ENCODE measurements around the gene SULF2.

SULF2 gene

DNA sequence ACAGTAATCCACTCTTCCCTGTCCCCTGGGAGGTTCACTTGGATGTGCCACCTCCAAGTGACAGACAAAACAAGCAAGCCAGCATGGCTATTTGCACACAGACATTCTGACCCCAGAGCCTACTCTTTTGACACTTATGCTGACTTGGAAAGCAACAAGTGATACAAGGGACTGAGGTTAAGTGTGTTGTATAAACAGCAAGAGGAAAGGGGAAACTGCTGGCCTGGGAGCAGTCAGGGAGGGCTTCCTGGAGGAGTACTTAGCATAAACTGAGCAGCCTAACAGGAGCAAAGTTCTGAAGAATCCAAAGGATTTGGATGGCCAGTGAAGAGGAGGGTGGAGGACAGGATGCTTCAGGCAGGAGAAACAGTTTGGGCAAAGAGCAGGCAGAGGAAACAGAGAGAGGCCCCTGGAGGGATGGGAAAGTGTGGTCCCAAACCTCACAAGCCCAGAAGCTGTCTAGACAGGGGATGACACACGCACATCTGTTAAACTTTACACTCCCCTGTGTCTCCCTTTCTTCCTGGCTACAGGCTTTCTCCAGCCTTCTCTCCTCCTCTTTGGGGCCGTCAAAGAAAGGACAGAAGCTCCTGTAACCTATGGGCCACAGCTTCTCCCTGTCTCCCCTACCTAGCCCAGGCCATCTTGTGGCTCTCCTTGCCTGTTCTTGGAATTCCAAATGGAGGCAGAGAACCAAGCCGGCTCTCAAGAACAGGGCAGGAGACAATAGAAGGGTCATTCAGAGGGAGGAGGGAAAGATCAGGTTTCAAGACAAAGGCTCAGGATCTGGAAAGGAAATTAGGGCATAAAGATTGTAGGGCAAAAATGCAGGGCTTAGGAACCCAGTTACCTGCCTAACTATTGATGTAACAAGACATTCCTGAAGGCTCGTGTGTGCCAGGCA, 19.3 kb downstream of the SULF2 start:
- Histone ChIP-seq H3K9me3 (ENCODE audit: control insufficient read depth, insufficient read depth, low read length) (no peaks in the 10 kb centered on the region), H3K9ac (ENCODE audit: low read depth, low read length) (no peak overlapping the region), H3K36me3 (ENCODE audit: insufficient read depth, low read length) (no peaks in the 10 kb centered on the region), H3K4me1 (ENCODE audit: insufficient read depth, low read length) (peaks cover 14% of the 10 kb centered on the region; the same call in 1 of the 2 replicates)

DNA sequence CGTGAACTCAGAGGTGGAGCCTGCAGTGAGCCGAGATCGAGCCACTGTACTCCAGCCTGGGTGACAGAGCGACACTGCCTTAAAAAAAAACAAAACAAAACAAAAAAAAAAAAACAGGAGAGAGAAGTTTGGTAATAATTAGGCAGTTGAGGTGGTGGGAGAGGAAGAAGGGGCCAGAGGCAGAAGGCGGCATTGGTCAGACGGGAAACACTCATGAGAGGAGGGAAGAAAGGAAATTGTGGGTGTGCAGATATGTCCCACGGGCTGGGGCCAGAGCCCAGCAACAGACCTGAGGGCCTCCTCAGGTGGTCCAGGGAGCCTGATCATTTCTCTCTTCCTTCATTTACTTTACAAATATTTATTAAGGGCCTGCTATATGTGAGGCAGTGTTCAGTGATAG, 20.0 kb downstream of the SULF2 start:
- H3K9me3 ChIP-seq (ENCODE audit: control insufficient read depth, insufficient read depth, low read length): no peaks in the 10 kb centered on the region
- peaks cover 14% of the 10 kb centered on the region; the same call in 1 of the 2 replicates for H3K4me1 ChIP-seq (ENCODE audit: insufficient read depth, low read length)
- no peaks in the 10 kb centered on the region for H3K36me3 ChIP-seq (ENCODE audit: insufficient read depth, low read length)
- no peak overlapping the region for H3K9ac ChIP-seq (ENCODE audit: low read depth, low read length)

DNA sequence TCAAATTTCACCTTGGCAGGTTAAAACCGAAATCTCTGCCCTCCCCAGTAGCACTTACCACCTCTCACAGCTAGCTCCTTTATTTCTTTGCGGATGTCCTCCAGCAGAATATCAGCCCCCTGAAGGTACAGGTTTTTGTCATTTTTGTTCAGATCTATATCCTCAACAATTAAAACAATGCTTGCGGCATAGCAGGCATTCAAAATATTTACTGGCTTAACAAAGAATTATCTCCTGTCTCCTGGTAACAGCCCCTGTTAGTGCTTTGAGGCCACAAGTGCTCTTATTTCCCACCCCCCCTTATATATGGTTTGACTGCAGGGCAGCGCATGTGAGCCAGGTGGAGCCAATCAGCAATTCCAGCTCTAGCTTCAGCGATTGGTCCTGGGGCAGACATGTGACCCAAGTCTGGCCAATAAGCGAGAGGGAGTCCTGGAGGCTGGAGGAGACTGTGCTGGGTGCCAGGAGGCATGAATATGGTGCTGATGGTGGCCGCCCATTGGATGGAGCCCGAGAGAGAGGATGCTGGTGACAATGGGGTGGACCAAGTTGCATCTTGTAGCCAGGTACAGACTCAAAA, 21.0 kb downstream of the SULF2 start:
- Histone ChIP-seq H3K9ac (ENCODE audit: low read depth, low read length) (no peak overlapping the region), H3K4me1 (ENCODE audit: insufficient read depth, low read length) (peaks cover 14% of the 10 kb centered on the region; the same call in 1 of the 2 replicates), H3K36me3 (ENCODE audit: insufficient read depth, low read length) (no peaks in the 10 kb centered on the region), H3K9me3 (ENCODE audit: control insufficient read depth, insufficient read depth, low read length) (no peaks in the 10 kb centered on the region)

DNA sequence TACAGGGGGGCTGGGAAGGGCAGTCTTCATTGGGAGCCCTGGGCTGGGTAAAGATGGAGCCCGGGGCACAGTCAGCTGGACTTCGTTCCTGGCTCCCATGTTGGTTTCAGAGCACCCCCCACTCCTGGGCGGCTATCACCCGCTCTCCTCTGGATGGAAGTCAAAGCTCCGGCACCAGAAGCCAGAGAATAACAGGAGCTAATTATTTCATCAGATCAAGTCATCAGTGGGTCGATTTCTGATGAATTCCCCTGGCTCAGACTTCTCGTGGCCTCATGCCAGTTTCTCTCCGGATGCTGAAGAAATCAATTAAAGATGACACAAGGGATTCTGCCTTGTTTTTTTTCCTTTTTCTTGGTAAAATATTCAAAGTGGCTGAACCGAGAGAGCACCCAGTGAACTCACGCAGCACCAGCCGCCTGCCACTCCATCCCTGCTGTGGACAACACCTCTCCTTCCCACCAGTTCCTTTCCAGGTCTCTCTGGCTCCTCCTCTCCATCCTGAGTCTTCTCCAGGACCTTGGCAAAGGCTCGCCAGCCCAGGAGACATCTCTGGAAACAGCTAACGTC, 22.5 kb downstream of the SULF2 start:
- peaks cover 17% of the 10 kb centered on the region; the same call in 1 of the 2 replicates for H3K4me1 ChIP-seq (ENCODE audit: insufficient read depth, low read length)
- no peaks in the 10 kb centered on the region for H3K9me3 ChIP-seq (ENCODE audit: control insufficient read depth, insufficient read depth, low read length)
- no peaks in the 10 kb centered on the region for H3K36me3 ChIP-seq (ENCODE audit: insufficient read depth, low read length)
- no peak overlapping the region for H3K9ac ChIP-seq (ENCODE audit: low read depth, low read length)

DNA sequence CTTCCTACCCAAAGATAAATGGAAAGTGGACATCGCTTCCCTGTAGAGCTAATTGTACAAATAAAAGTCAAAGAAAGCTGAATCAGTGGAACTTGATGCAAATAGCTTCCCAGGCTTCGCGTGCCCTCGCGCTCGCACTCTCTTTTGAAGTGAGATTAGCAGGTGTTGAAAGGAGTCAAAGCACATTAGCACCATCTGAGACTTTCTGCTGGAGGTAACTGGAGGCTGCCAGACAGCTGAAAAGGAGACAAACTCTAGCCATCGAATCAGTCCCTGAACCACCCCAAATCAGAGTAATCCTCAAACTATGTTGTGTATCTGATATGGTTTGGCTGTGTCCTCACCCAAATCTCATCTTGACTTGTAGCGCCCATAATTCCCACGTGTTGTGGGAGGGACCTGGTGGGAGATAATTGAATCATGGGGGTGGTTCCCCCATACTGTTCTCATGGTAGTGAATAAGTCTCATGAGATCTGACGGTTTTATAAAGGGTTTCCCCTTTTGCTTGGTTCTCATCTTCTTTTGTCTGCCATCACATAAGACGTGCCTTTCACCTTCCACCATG, 23.7 kb downstream of the SULF2 start:
- H3K9me3 ChIP-seq (ENCODE audit: control insufficient read depth, insufficient read depth, low read length): no peaks in the 10 kb centered on the region
- peaks cover 14% of the 10 kb centered on the region; the same call in 1 of the 2 replicates for H3K4me1 ChIP-seq (ENCODE audit: insufficient read depth, low read length)
- no peaks in the 10 kb centered on the region for H3K36me3 ChIP-seq (ENCODE audit: insufficient read depth, low read length)
- no peak overlapping the region for H3K9ac ChIP-seq (ENCODE audit: low read depth, low read length)

DNA sequence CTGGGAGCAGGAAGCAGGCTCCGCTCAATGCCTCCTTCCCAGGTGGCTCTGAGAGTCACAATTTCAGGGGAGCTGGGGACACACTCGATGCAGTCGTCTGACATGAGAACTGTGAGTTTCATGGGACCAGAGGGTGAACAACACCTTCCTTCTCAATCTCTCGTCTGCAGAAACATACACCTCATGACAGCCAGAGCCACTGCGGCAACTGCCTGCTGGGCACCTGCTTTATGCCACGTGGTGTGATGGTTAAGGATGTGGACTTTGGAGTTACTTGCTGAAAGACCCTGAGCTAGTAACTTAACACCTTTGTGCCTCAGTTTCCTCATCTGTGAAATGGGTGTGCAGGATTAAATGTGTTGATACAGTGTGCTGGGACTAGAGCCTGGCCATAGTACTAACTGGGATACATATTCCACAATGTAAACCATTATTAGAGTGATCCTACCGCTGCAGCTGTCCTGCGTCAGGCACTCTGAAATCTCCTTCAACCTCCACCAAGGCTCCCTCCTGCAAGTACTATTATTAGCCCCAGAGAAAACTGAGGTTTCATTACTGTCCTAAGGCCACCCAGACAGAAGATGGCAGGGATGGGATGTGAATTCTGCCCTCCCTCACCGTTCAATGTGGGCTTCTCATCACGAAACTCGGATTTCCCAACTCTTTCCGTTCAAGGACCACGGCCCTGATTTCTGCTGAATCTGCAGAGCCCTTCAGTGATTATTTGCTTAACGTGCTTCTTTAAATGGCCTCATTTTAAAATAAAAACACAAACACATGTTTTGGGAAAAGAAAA, 24.4 kb downstream of the SULF2 start:
- Histone ChIP-seq H3K9me3 (ENCODE audit: control insufficient read depth, insufficient read depth, low read length) (no peaks in the 10 kb centered on the region), H3K4me1 (ENCODE audit: insufficient read depth, low read length) (peaks cover 8% of the 10 kb centered on the region; the same call in 1 of the 2 replicates), H3K9ac (ENCODE audit: low read depth, low read length) (no peak overlapping the region), H3K36me3 (ENCODE audit: insufficient read depth, low read length) (no peaks in the 10 kb centered on the region)

DNA sequence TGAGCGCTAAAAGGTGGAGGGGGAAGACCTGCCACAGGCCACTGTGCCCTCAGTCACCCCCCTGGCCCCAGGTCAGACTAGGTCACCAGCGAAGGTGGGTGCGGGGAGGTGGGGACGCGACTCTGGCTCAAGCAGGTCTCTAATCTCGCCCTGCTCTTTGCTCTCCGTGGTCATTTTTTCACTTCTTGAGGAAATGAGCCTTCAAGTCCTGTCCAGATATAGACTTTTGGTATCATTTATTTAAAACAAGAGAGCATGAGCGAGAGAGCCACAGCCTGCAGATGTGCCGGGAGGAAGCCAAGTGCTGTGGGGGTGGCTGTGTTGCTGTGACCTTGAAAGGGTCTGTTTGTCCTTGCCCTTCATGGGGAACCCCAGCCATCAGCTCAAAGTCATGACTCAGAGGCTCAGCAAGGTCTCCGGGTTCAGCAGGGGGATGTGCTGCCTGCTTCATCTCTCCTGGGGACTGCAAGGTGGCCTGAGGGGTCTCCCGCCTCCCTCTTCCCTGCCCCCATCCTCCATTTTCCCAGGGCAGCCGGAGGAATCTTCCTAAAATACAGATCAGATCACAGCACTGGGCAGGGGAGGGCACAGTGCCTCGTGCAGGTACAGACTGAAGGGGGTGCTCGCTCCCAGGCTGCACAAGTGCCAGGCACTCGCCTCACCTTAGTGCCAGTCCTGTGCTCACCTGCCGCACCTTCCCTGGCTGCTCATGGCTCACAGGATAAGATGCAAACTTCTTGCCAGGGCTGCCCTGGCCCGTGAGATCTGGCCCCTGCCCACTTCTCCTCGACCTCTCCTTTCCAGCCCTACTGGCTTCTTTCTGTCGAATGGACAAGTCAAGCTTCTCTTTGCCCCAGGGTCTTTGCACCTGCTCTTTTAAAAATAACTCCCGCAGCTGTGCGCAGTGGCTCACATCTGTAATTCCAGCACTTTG, 26.5 kb downstream of the SULF2 start:
- H3K4me1 ChIP-seq (ENCODE audit: insufficient read depth, low read length): peaks cover 3% of the 10 kb centered on the region; the same call in 1 of the 2 replicates
- H3K9me3 ChIP-seq (ENCODE audit: control insufficient read depth, insufficient read depth, low read length): no peaks in the 10 kb centered on the region
- no peaks in the 10 kb centered on the region; the same call in 1 of the 2 replicates for H3K36me3 ChIP-seq (ENCODE audit: insufficient read depth, low read length)
- no peak overlapping the region for H3K9ac ChIP-seq (ENCODE audit: low read depth, low read length)

DNA sequence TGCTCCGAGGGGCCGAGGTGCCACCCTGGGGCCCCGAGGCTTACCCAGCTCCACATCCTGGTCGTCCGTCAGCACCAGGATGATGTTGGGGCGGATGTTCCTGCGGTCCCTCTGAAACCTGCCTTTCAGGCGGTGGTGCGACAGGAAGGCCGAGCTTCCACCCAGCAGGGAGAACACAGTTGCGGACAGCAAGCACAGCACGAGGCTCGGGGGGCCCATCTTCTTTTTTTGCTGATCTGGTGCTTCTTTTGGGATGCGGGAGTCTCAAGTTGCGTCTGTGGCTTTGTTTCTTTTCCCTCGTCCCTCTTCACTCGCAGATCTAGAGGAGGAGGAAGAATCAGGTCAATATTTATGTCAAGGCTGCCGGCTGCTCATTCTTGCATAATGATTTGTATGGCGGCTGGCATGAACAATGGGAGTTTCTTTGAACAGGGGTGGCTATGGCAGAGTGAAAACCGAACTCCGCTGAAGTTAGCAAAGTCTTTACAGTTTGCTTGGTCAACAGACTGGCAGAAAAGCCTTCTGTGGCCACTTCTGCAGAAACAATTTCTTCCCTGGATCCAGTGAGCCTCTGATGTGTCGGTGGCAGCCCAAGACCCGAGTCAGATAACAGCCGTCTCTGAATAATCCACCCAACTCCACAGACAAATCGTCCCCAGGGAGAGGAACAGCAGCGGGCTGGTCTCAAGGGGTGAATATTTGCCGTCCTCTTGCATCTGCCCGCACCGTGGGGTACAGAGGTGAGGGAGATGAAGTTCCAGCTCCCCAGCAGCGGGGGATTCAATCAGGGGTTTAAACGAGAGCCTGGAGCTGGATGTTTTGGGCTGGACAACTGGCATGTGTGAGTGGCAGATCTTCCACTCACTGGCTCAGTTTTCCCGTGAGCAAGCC, 27.9 kb downstream of the SULF2 start:
- no peaks in the 10 kb centered on the region; the same call in 1 of the 2 replicates for H3K36me3 ChIP-seq (ENCODE audit: insufficient read depth, low read length)
- H3K4me1 ChIP-seq (ENCODE audit: insufficient read depth, low read length): peaks cover 3% of the 10 kb centered on the region; the same call in 1 of the 2 replicates
- no peaks in the 10 kb centered on the region for H3K9me3 ChIP-seq (ENCODE audit: control insufficient read depth, insufficient read depth, low read length)
- H3K9ac ChIP-seq (ENCODE audit: low read depth, low read length): no peak overlapping the region

DNA sequence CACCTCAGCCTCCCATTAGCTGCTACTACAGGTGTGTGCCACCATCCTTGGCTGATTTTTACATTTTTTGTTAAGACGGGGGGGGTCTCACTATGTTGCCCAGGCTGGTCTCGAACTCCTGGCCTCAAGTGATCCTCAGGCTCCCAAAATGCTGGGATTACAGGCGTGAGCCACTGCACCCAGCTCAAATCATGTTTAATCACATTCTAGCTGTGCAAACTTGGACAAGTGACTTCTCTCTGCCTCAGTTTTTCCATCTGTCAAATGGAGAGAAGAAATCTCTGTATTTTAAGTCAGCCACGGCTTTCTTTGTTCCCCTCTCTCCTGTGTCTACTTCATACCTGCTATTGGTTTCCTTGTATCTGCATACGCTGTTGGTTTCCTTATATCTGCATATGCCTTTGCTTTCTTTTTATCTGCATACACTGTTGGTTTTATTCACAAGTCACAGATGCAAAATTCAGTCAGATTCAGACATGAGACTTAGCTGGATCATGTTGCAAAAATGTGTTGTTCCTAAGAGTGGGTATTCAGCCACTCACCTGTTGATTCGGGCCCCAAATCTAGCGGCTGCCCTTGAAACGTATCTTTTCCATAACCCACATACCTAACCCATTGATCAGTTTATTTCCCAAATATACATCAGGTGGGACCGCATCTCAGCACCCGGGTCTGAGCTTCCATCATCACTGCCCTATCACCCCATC, 30.2 kb downstream of the SULF2 start:
- H3K4me1 ChIP-seq (ENCODE audit: insufficient read depth, low read length): peaks cover 3% of the 10 kb centered on the region; the same call in 1 of the 2 replicates
- no peaks in the 10 kb centered on the region; the same call in 1 of the 2 replicates for H3K36me3 ChIP-seq (ENCODE audit: insufficient read depth, low read length)
- no peak overlapping the region for H3K9ac ChIP-seq (ENCODE audit: low read depth, low read length)
- no peaks in the 10 kb centered on the region for H3K9me3 ChIP-seq (ENCODE audit: control insufficient read depth, insufficient read depth, low read length)

DNA sequence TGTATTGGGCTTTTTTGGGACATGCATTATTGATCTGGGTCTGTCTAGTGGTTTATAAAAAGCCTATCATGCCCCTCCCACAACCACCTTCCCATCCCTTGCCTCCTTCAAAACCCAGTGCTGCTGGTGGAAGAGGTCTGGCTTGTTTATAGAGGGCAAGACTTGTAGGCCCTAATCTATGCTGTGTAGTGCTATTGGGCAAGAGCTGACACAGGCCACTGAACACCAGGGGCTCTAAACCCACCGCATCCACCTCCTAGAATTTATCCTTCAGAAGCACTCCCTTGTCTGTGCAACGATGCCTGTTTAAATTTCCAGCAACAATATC, 30.9 kb downstream of the SULF2 start:
- no peaks in the 10 kb centered on the region for H3K9me3 ChIP-seq (ENCODE audit: control insufficient read depth, insufficient read depth, low read length)
- no peaks in the 10 kb centered on the region; the same call in 1 of the 2 replicates for H3K36me3 ChIP-seq (ENCODE audit: insufficient read depth, low read length)
- H3K4me1 ChIP-seq (ENCODE audit: insufficient read depth, low read length): peaks cover 3% of the 10 kb centered on the region; the same call in 1 of the 2 replicates
- H3K9ac ChIP-seq (ENCODE audit: low read depth, low read length): no peak overlapping the region

DNA sequence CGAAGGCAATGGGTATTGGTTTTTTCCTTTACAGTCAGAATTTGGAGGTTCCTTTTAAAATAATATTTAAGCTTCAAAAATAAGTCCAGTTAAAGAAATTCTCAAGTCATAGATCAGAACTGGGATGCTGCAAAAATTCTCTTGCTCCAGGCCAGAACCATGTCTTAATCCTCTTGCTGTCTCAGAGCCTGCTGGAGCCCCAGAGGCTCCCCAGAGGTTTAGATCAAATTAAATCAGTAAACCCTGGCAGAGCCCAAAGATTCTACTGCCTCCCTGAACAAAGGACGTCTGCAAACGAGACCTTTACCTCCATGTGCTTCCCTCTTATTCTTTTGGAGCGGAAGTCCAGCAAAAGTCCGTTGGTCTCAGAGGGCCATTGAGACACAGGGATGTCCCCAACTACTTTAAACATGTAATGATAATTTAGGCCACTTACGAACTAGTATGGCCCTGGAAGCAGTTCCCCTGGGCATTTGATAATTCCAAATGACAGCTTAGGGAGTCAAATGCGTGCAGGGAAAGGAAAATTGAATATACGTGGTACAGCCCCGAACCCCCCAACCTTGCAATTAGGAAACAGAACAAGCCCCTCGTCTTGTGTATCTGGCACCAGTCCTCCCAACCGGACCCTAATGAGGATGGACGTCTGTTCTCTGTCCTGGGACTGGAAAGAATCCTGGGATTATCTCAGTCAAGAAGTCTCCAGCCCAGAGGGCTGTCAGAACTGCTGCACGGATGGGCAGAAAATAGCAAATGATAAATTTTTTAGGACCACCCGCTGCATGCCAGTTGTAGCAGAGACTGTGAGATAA, 31.5 kb downstream of the SULF2 start:
- H3K36me3 ChIP-seq (ENCODE audit: insufficient read depth, low read length): no peaks in the 10 kb centered on the region; the same call in 1 of the 2 replicates
- no peak overlapping the region for H3K9ac ChIP-seq (ENCODE audit: low read depth, low read length)
- H3K9me3 ChIP-seq (ENCODE audit: control insufficient read depth, insufficient read depth, low read length): no peaks in the 10 kb centered on the region
- H3K4me1 ChIP-seq (ENCODE audit: insufficient read depth, low read length): peaks cover 3% of the 10 kb centered on the region; the same call in 1 of the 2 replicates
